Superior temporal gyrus (tissue), 1 donor: ENCODE data around the gene SNX8.

Source experiments
- DNase-seq: peaks from one replicate; pipeline ENCODE4 v3.0.0-alpha.2; 2016; ENCODE audit errors: extremely low spot score

SNX8 gene

DNA sequence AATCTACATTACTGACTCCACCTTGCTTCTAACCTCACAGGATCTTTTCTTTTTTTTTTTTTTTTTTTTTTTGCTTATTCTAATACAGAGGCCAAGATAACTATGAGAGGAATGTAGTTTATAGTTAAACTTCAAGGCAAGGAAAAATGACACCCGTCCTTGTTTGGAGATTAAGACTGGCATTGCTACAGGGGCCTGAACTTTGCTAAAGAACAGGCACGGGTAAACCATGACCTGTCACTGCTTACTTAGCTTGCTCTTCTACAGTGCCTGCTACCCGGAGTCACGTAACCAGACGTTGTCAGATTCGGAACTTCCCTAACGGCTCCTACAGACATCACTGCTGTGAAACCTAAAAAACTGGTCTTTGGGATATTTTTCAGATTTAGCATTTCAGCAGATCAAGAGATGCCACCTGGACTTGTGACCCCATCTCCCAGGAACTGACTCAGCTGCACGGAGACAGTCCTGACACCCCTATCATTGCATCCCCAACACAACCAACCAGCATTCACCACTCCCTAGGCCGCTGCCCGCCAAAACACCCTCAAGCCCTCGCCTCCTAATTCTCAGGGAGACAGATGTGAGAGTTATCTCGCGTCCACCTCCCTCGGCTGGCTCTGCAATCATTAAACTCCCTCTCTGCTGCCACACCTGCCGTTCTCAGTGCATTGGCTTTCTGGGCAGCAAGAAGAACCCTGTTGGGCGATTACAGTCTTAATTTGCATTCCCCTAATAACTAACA, 109.0 kb downstream of the SNX8 start:
- no peak for DNase-seq

DNA sequence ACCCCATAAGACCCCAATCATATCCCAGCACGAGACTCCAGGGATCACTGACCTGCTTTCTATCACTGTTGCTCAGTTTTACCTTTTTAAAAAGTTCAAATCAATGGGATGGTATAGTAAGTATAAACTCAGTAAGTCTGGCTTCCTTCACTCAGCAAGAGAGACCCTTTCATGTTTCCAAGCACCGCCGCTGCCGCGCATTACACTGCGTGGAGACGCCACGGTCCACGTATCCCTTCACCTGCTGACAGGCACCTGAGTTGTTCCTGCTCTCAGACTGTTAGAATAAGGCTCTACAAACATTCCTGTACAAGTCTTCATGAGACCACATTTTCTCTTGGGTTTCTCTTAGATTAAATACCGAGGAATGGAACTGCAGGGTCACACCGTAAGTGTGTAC, 109.8 kb downstream of the SNX8 start:
- DNase-seq, result no peak

DNA sequence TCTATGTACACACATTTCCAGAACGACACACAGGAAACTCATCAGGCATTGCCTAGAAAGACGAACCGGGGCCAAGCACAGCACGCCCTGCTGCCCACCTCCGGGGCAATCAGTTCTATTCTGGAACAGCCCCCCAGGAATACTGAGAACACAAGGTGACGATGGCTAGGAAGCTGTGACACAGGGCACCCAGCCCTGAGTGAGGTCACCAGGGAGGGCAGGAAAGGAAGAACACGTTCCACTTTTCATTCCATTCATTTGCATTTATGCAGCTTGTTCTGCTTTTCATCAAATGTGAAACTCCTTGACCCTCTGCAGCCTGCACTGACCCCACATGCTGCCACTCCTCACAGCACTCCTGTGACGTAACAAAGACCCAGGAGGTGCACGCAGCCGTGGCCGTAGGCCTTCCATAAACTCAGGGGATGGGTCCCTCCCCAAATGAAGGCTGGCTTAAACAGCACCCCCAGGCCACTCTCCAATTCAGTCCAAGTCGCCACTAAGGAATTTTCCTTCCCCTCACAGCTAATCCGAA, 110.4 kb downstream of the SNX8 start:
- DNase-seq, result no peak

DNA sequence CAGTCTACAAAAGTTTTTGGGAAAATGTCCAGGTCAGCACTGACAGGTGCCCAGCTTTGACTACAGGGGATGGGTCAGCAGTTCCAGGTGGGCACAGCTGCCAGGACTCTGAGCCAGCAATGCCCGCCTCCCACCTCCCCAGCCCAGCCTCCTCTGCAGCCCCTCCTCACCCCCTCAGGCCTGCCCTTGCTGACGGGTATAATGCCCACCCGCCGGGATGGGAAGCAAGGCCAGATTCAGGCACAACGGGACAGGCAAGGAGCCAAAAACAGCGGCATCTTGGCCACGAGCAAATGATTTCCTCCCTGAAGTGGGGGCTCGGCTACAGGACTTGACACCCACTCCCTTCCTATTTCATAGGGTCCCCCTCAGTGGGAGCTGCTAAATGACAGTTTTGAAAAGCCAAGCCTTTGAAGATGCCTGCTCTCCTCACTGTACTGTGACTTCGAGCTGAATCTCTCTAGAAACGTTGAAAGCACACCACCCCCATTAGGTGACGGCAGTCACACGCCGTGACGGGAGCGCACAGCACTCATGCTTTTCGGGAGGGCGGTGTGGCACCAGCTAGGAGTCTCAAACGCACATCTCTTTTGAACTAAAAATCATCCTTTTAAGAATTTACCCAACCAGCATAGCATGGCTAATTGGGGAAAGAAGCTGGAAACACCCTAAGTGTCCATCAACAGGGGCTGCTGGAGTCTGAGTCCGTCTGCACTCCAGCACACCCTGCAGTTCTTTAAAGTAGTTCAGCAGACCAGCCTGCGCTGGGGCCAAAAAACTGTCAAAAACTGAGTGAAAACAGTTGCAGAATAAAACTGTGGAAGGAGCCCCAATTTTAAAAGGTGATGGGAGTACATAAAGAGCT, 111.1 kb downstream of the SNX8 start:
- no peak for DNase-seq

DNA sequence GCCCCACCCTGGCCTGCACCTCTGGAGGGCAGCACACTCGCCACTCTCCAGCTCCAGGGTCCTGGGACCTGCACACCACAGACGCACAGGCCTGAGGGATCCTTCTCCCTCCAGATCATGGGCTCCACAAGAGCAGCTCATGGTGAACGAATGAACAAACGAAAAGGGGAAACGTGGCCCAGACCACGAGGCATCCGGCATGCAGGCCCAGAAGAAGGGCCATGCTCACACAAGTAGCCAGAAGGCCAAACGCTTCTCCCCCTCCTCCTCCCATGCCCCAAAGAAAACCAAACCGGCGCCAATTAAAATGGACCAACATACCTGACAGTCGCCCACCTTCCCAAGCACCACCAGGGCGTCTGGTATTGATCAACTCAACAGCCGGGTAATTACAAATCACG, 111.9 kb downstream of the SNX8 start:
- no peak for DNase-seq
